ENCODE results near the gene RBPMS2. TPM values are rescaled to one million over a fixed set of nuclear protein-coding genes. Genes with fewer than 3 reads are reported as not detected.
"Not testable (repeated sequence)": the region's sequence is repeated elsewhere in the genome, so short reads cannot be mapped to it uniquely, and the experiment has no call there.

RBPMS2 gene
- total RNA-seq, 3 donors from 2014 or later: 0.10 to 0.22 TPM; not detected in 1

GRCh38 chr15:64803526-64803925 lies 28.1 kb upstream of the RBPMS2 start:
- no peak for ATAC-seq
- Mint-ChIP-seq H3K4me1 (ENCODE audit: low read depth) (no peaks in the 10 kb centered on the region), H3K4me3 (no peak overlapping the region), H3K36me3 (ENCODE audit: insufficient read depth) (no peaks in the 10 kb centered on the region), H3K27me3 (ENCODE audit: low read depth) (peaks cover 7% of the 10 kb centered on the region), H3K9me3 (no peaks in the 10 kb centered on the region)
- DNase-seq: no peak

- no peaks in the 10 kb centered on the region for H3K36me3 Mint-ChIP-seq (ENCODE audit: insufficient read depth)
- H3K27me3 Mint-ChIP-seq (ENCODE audit: low read depth): no peaks in the 10 kb centered on the region
- H3K9me3 Mint-ChIP-seq: no peaks in the 10 kb centered on the region
- no peak overlapping the region for H3K4me3 Mint-ChIP-seq
- DNase-seq (no peak), ATAC-seq (no peak)
- H3K4me1 Mint-ChIP-seq (ENCODE audit: low read depth): no peaks in the 10 kb centered on the region
Measured at GRCh38 chr15:64800476-64800875, 25.1 kb upstream of the RBPMS2 start.

GRCh38 chr15:64798905-64799304 lies 23.5 kb upstream of the RBPMS2 start:
- not testable (repeated sequence) for H3K4me1 Mint-ChIP-seq (ENCODE audit: low read depth); DNase-seq; H3K36me3 Mint-ChIP-seq (ENCODE audit: insufficient read depth); H3K9me3 Mint-ChIP-seq; H3K4me3 Mint-ChIP-seq; ATAC-seq; H3K27me3 Mint-ChIP-seq (ENCODE audit: low read depth)

GRCh38 chr15:64795921-64796320 lies 20.5 kb upstream of the RBPMS2 start:
- H3K27me3 Mint-ChIP-seq (ENCODE audit: low read depth); ATAC-seq; H3K36me3 Mint-ChIP-seq (ENCODE audit: insufficient read depth); H3K4me1 Mint-ChIP-seq (ENCODE audit: low read depth); DNase-seq; H3K9me3 Mint-ChIP-seq; H3K4me3 Mint-ChIP-seq: not testable (repeated sequence)

- H3K27me3 Mint-ChIP-seq (ENCODE audit: low read depth); H3K36me3 Mint-ChIP-seq (ENCODE audit: insufficient read depth); H3K4me3 Mint-ChIP-seq; DNase-seq; H3K9me3 Mint-ChIP-seq; H3K4me1 Mint-ChIP-seq (ENCODE audit: low read depth); ATAC-seq: not testable (repeated sequence)
Measured at GRCh38 chr15:64795299-64795698, 19.9 kb upstream of the RBPMS2 start.

- DNase-seq (no peak), ATAC-seq (no peak)
- Mint-ChIP-seq H3K4me3 (no peak overlapping the region), H3K9me3 (no peaks in the 10 kb centered on the region), H3K4me1 (ENCODE audit: low read depth) (no peaks in the 10 kb centered on the region), H3K27me3 (ENCODE audit: low read depth) (no peaks in the 10 kb centered on the region), H3K36me3 (ENCODE audit: insufficient read depth) (no peaks in the 10 kb centered on the region)
Measured at GRCh38 chr15:64792282-64792681, 16.9 kb upstream of the RBPMS2 start.

GRCh38 chr15:64791401-64791800 lies 16.0 kb upstream of the RBPMS2 start:
- H3K4me3 Mint-ChIP-seq: no peak overlapping the region
- no peak for DNase-seq
- H3K9me3 Mint-ChIP-seq: no peaks in the 10 kb centered on the region
- no peaks in the 10 kb centered on the region for H3K36me3 Mint-ChIP-seq (ENCODE audit: insufficient read depth)
- ATAC-seq: no peak
- no peaks in the 10 kb centered on the region for H3K4me1 Mint-ChIP-seq (ENCODE audit: low read depth)
- no peaks in the 10 kb centered on the region for H3K27me3 Mint-ChIP-seq (ENCODE audit: low read depth)

GRCh38 chr15:64783796-64784195 lies 8.4 kb upstream of the RBPMS2 start:
- H3K4me1 Mint-ChIP-seq (ENCODE audit: low read depth): peaks cover 11% of the 10 kb centered on the region
- no peak overlapping the region for H3K4me3 Mint-ChIP-seq
- DNase-seq (no peak), ATAC-seq (no peak)
- H3K9me3 Mint-ChIP-seq: no peaks in the 10 kb centered on the region
- H3K27me3 Mint-ChIP-seq (ENCODE audit: low read depth): peaks cover 6% of the 10 kb centered on the region
- H3K36me3 Mint-ChIP-seq (ENCODE audit: insufficient read depth): no peaks in the 10 kb centered on the region

GRCh38 chr15:64782751-64783150 lies 7.4 kb upstream of the RBPMS2 start:
- no peaks in the 10 kb centered on the region for H3K36me3 Mint-ChIP-seq (ENCODE audit: insufficient read depth)
- peaks cover 11% of the 10 kb centered on the region for H3K4me1 Mint-ChIP-seq (ENCODE audit: low read depth)
- ATAC-seq (no peak), DNase-seq (no peak)
- H3K27me3 Mint-ChIP-seq (ENCODE audit: low read depth): peaks cover 8% of the 10 kb centered on the region
- no peak overlapping the region for H3K4me3 Mint-ChIP-seq
- no peaks in the 10 kb centered on the region for H3K9me3 Mint-ChIP-seq

- Mint-ChIP-seq H3K4me1 (ENCODE audit: low read depth) (peaks cover 11% of the 10 kb centered on the region), H3K27me3 (ENCODE audit: low read depth) (peaks cover 23% of the 10 kb centered on the region), H3K4me3 (no peak overlapping the region), H3K9me3 (no peaks in the 10 kb centered on the region), H3K36me3 (ENCODE audit: insufficient read depth) (no peaks in the 10 kb centered on the region)
- ATAC-seq (no peak), DNase-seq (no peak)
Measured at GRCh38 chr15:64781299-64781698, 5.9 kb upstream of the RBPMS2 start.

GRCh38 chr15:64780600-64781156 lies 5.3 kb upstream of the RBPMS2 start:
- no peak overlapping the region for H3K4me3 Mint-ChIP-seq
- peaks cover 11% of the 10 kb centered on the region for H3K4me1 Mint-ChIP-seq (ENCODE audit: low read depth)
- no peak for DNase-seq
- no peaks in the 10 kb centered on the region for H3K9me3 Mint-ChIP-seq
- H3K36me3 Mint-ChIP-seq (ENCODE audit: insufficient read depth): no peaks in the 10 kb centered on the region
- peaks cover 29% of the 10 kb centered on the region for H3K27me3 Mint-ChIP-seq (ENCODE audit: low read depth)
- no peak for ATAC-seq

GRCh38 chr15:64779630-64780029 lies 4.2 kb upstream of the RBPMS2 start:
- Mint-ChIP-seq H3K36me3 (ENCODE audit: insufficient read depth) (no peaks in the 10 kb centered on the region), H3K9me3 (no peaks in the 10 kb centered on the region), H3K4me3 (no peak overlapping the region), H3K27me3 (ENCODE audit: low read depth) (peaks cover 30% of the 10 kb centered on the region), H3K4me1 (ENCODE audit: low read depth) (peaks cover 11% of the 10 kb centered on the region)
- no peak for DNase-seq
- ATAC-seq: no peak

GRCh38 chr15:64779024-64779423 lies 3.6 kb upstream of the RBPMS2 start:
- Mint-ChIP-seq H3K4me3 (no peak overlapping the region), H3K27me3 (ENCODE audit: low read depth) (peaks cover 35% of the 10 kb centered on the region)
- no peak for ATAC-seq

GRCh38 chr15:64776402-64776786 lies 1.0 kb upstream of the RBPMS2 start:
- Mint-ChIP-seq H3K4me1 (ENCODE audit: low read depth) (no peaks in the 10 kb centered on the region), H3K4me3 (peak overlapping the region; percentile 73), H3K9me3 (no peaks in the 10 kb centered on the region), H3K36me3 (ENCODE audit: insufficient read depth) (no peaks in the 10 kb centered on the region), H3K27me3 (ENCODE audit: low read depth) (peaks cover 51% of the 10 kb centered on the region)
- DNase-seq: no peak
- no peak for ATAC-seq

More at GRCh38 chr15:64779024-64779423, 3.6 kb upstream of the RBPMS2 start:
- peaks cover 11% of the 10 kb centered on the region for H3K4me1 Mint-ChIP-seq (ENCODE audit: low read depth)
- no peak for DNase-seq
- no peaks in the 10 kb centered on the region for H3K9me3 Mint-ChIP-seq
- H3K36me3 Mint-ChIP-seq (ENCODE audit: insufficient read depth): no peaks in the 10 kb centered on the region

- no peaks in the 10 kb centered on the region for H3K36me3 Mint-ChIP-seq (ENCODE audit: insufficient read depth)
- ATAC-seq (peak; percentile 49 to 59), DNase-seq (peak; percentile 7)
- peak overlapping the region; percentile 67 for H3K4me3 Mint-ChIP-seq
- peaks cover 49% of the 10 kb centered on the region for H3K27me3 Mint-ChIP-seq (ENCODE audit: low read depth)
- H3K4me1 Mint-ChIP-seq (ENCODE audit: low read depth): no peaks in the 10 kb centered on the region
- no peaks in the 10 kb centered on the region for H3K9me3 Mint-ChIP-seq
Measured at GRCh38 chr15:64774629-64775493, 528 bp downstream of the RBPMS2 start.

Measured in activated T-cell treated with anti-CD3 and anti-CD28 coated beads, Interleukin-2, amount 50 U/mL, for 4 hours (primary cell).